ENCODE measurements around the gene SLC34A1.

DNA sequence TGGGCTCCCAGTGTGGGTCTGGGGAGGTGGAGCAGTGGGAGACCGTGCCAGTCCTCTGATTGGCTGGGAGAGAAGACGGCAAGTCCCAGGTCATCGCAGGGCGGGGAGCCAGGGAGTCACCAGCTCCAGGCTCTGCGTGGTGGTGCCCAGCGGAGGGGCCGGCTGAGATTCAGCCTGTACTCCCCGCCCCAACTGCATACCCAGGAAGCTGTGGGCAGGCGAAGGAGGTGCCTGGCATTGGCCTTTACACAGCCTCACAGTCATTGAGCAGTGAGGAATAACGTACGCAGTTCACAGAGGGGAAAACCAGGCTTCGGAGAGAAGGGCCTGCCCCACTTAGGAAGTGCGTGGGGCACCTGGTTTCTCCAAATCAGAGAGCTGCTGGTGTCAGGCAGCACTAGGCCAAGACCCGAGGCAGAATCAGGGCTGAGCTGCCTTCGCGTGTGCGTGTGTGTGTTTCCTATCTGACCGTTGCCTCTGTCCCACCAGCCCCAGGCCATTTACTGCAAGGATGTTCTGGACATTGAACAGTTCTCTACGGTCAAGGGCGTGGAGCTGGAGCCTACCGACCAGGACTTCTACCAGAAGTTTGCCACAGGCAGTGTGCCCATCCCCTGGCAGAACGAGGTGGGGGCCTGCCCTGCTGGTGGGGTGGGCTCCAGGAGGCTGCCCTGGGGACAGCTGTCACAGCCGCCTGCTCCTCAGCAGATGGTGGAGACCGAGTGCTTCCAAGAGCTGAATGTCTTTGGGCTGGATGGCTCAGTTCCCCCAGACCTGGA lies 56.2 kb downstream of the SLC34A1 start:
- TF ChIP-seq, protein P1, sequence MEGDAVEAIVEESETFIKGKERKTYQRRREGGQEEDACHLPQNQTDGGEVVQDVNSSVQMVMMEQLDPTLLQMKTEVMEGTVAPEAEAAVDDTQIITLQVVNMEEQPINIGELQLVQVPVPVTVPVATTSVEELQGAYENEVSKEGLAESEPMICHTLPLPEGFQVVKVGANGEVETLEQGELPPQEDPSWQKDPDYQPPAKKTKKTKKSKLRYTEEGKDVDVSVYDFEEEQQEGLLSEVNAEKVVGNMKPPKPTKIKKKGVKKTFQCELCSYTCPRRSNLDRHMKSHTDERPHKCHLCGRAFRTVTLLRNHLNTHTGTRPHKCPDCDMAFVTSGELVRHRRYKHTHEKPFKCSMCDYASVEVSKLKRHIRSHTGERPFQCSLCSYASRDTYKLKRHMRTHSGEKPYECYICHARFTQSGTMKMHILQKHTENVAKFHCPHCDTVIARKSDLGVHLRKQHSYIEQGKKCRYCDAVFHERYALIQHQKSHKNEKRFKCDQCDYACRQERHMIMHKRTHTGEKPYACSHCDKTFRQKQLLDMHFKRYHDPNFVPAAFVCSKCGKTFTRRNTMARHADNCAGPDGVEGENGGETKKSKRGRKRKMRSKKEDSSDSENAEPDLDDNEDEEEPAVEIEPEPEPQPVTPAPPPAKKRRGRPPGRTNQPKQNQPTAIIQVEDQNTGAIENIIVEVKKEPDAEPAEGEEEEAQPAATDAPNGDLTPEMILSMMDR (IDR thresholded peaks at IDR 0.05; ENCODE audit: low read length) = no peak
- no peak for TF ChIP-seq EZH2 (optimal IDR thresholded peaks at IDR 0.05; ENCODE audit: low read depth, low read length)

All from MM.1S (cell line).